SK-N-SH treated with all-trans-retinoic acid at 6 μM for 48 hours (cell line): ENCODE data around the gene SH3PXD2A.

Experiments used
- ATAC-seq: fragments of 200-7000 bp; cut with Tn5 transposase; 3 replicates; pipeline ENCODE4 v1.9.1; 2020; ENCODE audit warnings: mild to moderate bottlenecking, moderate library complexity
- ARNTL ChIP-seq: fragments of 450-650 bp; formaldehyde crosslinking; IDR thresholded peaks from 2 replicates; pipeline ENCODE4 v1.5.0; 2020; ENCODE audit warnings: low read depth, mild to moderate bottlenecking, moderate library complexity, borderline replicate concordance
- BACH2 ChIP-seq: fragments of 250-450 bp; sonication (Bioruptor Pico); IDR thresholded peaks from 2 replicates; pipeline ENCODE4 v1.9.0; 2021; ENCODE audit warnings: mild to moderate bottlenecking, borderline replicate concordance
- CREB5 ChIP-seq: fragments of 250-450 bp; sonication (Bioruptor Pico); IDR thresholded peaks from 2 replicates; pipeline ENCODE4 v1.5.1; 2020; ENCODE audit warnings: low read depth, mild to moderate bottlenecking, moderate library complexity
- CSDC2 ChIP-seq: fragments of 250-450 bp; sonication (Bioruptor Pico); IDR thresholded peaks from 2 replicates; pipeline ENCODE4 v1.5.0; 2020; ENCODE audit warnings: mild to moderate bottlenecking, moderate library complexity
- CSRNP3 ChIP-seq: fragments of 250-450 bp; sonication (Bioruptor Pico); IDR thresholded peaks from 2 replicates; pipeline ENCODE4 v1.5.1; 2021; ENCODE audit warnings: mild to moderate bottlenecking, moderate library complexity
- ESRRG ChIP-seq: fragments of 250-450 bp; sonication (Bioruptor Pico); IDR thresholded peaks from 2 replicates; pipeline ENCODE4 v1.6.1; 2021; ENCODE audit warnings: mild to moderate bottlenecking
- GLIS3 ChIP-seq: fragments of 250-450 bp; sonication (Bioruptor Pico); IDR thresholded peaks from 2 replicates; pipeline ENCODE4 v1.5.0; 2020; ENCODE audit warnings: mild to moderate bottlenecking, moderate library complexity
- ISL1 ChIP-seq: fragments of 250-450 bp; sonication (Bioruptor Pico); IDR thresholded peaks from 2 replicates; pipeline ENCODE4 v2.1.2; 2022; ENCODE audit warnings: mild to moderate bottlenecking, moderate library complexity
- OSR1 ChIP-seq: fragments of 250-450 bp; sonication (Bioruptor Pico); IDR thresholded peaks from 2 replicates; pipeline ENCODE4 v1.8.0; 2022; ENCODE audit warnings: moderate library complexity, mild to moderate bottlenecking, inconsistent platforms
- PATZ1 ChIP-seq: fragments of 250-450 bp; sonication (Bioruptor Pico); IDR thresholded peaks from 2 replicates; pipeline ENCODE4 v1.8.0; 2020; ENCODE audit warnings: mild to moderate bottlenecking, moderate library complexity, borderline replicate concordance
- PPARA ChIP-seq: fragments of 250-450 bp; sonication (Bioruptor Pico); IDR thresholded peaks from 2 replicates; pipeline ENCODE4 v1.5.0; 2020; ENCODE audit warnings: mild to moderate bottlenecking, borderline replicate concordance
- RARB ChIP-seq: fragments of 250-450 bp; sonication (Bioruptor Pico); IDR thresholded peaks from 2 replicates; pipeline ENCODE4 v1.8.0; 2021; ENCODE audit warnings: mild to moderate bottlenecking, moderate library complexity
- SNAI2 ChIP-seq: fragments of 250-450 bp; sonication (Bioruptor Pico); IDR thresholded peaks from 2 replicates; pipeline ENCODE4 v1.5.0; 2020; ENCODE audit warnings: mild to moderate bottlenecking, moderate library complexity
- TCF4 ChIP-seq: fragments of 250-450 bp; sonication (Bioruptor Pico); IDR thresholded peaks from 2 replicates; pipeline ENCODE4 v1.8.0; 2021; ENCODE audit warnings: mild to moderate bottlenecking, moderate library complexity, borderline replicate concordance
- TOX ChIP-seq: fragments of 250-450 bp; sonication (Bioruptor Pico); IDR thresholded peaks from 2 replicates; pipeline ENCODE4 v1.8.0; 2021; ENCODE audit warnings: mild to moderate bottlenecking, moderate library complexity, borderline replicate concordance
- ZC3H10 ChIP-seq: fragments of 250-450 bp; sonication (Bioruptor Pico); IDR thresholded peaks from 2 replicates; pipeline ENCODE4 v1.5.1; 2021; ENCODE audit warnings: mild to moderate bottlenecking, moderate library complexity
- ZFP3 ChIP-seq: fragments of 250-450 bp; sonication (Bioruptor Pico); IDR thresholded peaks from 2 replicates; pipeline ENCODE4 v1.5.0; 2020; ENCODE audit warnings: mild to moderate bottlenecking, moderate library complexity
- ZFP30 ChIP-seq: fragments of 450-650 bp; formaldehyde crosslinking; IDR thresholded peaks from 2 replicates; pipeline ENCODE4 v1.5.0; 2022; ENCODE audit warnings: mild to moderate bottlenecking, moderate library complexity
- ZNF565 ChIP-seq: fragments of 450-650 bp; formaldehyde crosslinking; conservative IDR thresholded peaks from 2 replicates; pipeline ENCODE4 v1.5.0; 2020; ENCODE audit warnings: low read depth, mild to moderate bottlenecking, moderate library complexity
- ZNF70 ChIP-seq: fragments of 450-650 bp; formaldehyde crosslinking; IDR thresholded peaks from 2 replicates; pipeline ENCODE4 v1.5.0; 2020; ENCODE audit warnings: mild to moderate bottlenecking, moderate library complexity
- ZNF8 ChIP-seq: fragments of 450-650 bp; formaldehyde crosslinking; IDR thresholded peaks from 2 replicates; pipeline ENCODE4 v1.5.0; 2020; ENCODE audit warnings: mild to moderate bottlenecking, moderate library complexity
- TF ChIP-seq, protein P1 (sequence below): fragments of 250-450 bp; sonication (Bioruptor Pico); IDR thresholded peaks from 2 replicates; pipeline ENCODE4 v1.8.0; 2021; ENCODE audit warnings: low read depth, mild to moderate bottlenecking, moderate library complexity, borderline replicate concordance

SH3PXD2A gene

DNA sequence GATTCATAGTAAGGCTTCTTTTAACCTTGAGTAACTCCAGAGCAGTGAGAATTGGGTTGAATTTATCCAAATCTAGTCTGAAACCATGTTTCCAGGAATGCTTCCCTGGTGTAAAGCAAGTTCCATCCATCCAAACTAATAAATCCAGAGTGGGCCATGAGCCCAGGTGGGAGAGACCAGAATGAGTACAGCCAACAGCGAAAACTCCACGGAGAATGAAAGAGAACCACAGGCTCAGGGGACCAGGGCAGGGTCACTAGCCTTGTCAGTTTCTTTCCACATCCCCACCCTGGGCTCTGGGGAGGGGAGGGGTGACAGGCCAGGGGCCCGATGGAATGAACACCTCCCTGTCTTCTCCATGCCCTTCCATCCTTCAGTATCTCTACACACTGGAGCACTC lies 181.8 kb downstream of the SH3PXD2A start:
- TF ChIP-seq PATZ1 (CRISPR knock-in tag), result no peak
- TF ChIP-seq ZC3H10, result no peak
- no peak for TF ChIP-seq ARNTL (CRISPR knock-in tag)
- TF ChIP-seq TCF4 (CRISPR knock-in tag), result no peak
- TF ChIP-seq TOX (CRISPR knock-in tag), result no peak
- no peak for TF ChIP-seq CREB5
- no peak for TF ChIP-seq GLIS3 (CRISPR knock-in tag)
- TF ChIP-seq OSR1 (CRISPR knock-in tag), result no peak
- no peak for TF ChIP-seq ZNF70
- TF ChIP-seq, protein P1, sequence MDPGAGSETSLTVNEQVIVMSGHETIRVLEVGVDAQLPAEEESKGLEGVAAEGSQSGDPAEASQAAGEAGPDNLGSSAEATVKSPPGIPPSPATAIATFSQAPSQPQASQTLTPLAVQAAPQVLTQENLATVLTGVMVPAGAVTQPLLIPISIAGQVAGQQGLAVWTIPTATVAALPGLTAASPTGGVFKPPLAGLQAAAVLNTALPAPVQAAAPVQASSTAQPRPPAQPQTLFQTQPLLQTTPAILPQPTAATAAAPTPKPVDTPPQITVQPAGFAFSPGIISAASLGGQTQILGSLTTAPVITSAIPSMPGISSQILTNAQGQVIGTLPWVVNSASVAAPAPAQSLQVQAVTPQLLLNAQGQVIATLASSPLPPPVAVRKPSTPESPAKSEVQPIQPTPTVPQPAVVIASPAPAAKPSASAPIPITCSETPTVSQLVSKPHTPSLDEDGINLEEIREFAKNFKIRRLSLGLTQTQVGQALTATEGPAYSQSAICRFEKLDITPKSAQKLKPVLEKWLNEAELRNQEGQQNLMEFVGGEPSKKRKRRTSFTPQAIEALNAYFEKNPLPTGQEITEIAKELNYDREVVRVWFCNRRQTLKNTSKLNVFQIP (CRISPR knock-in tag), result no peak
- TF ChIP-seq ISL1 (CRISPR knock-in tag), result no peak
- TF ChIP-seq CSRNP3 (CRISPR knock-in tag), result no peak
- ATAC-seq, result no peak

DNA sequence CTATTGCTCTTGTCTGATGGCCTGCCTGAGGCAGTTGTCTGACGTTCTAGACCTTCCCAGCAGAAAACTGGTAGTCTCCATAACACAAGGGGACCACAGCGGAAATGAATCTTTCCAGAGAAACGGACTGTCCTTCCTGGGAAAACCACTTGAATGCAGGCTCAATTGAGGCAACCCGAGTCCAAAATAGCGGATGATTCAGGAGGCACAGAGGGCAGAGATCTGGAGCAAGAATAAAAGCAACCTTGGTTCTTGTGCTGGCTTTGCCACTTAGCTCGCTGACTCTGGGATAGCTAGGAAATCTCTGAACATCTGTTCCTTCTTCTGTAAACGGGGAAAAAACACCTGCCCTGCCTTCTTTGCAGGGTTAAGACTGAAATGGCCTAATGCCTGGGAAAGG lies 183.0 kb downstream of the SH3PXD2A start:
- ATAC-seq, result no peak
- TF ChIP-seq ZC3H10 (no peak), ARNTL (CRISPR knock-in tag) (no peak), SNAI2 (CRISPR knock-in tag) (no peak), ZNF8 (no peak), ZNF70 (no peak), OSR1 (CRISPR knock-in tag) (no peak), ZFP3 (CRISPR knock-in tag) (no peak), ZNF565 (CRISPR knock-in tag) (no peak), CSDC2 (no peak), PATZ1 (CRISPR knock-in tag) (no peak), GLIS3 (CRISPR knock-in tag) (no peak), ISL1 (CRISPR knock-in tag) (no peak), CSRNP3 (CRISPR knock-in tag) (no peak), RARB (CRISPR knock-in tag) (no peak), PPARA (CRISPR knock-in tag) (no peak), ZFP30 (CRISPR knock-in tag) (no peak), BACH2 (no peak), CREB5 (no peak), TOX (CRISPR knock-in tag) (no peak), ESRRG (CRISPR knock-in tag) (no peak)
